ENCODE results near the gene ZNF281.

The ZNF281 gene

DNA sequence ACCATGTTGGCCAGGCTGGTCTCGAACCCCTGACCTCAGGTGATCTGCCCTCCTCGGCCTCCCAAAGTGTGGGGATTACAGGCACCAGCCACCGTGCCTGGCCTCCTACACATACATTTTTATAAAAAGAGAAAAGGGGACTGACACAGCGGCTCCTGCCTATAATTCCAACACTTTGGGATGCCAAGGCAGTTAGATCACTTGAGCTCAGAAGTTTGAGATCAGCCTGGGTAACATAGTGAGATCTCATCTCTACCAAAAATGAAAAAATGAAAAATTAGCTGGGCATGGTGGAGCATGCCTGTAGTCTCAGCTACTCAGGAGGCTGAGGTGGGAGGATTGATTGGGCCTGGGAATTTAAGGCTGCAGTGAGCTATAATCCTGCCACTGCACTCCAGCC lies 23.4 kb downstream of the ZNF281 start:
- no peak for DNase-seq (ENCODE audit: low spot score)

DNA sequence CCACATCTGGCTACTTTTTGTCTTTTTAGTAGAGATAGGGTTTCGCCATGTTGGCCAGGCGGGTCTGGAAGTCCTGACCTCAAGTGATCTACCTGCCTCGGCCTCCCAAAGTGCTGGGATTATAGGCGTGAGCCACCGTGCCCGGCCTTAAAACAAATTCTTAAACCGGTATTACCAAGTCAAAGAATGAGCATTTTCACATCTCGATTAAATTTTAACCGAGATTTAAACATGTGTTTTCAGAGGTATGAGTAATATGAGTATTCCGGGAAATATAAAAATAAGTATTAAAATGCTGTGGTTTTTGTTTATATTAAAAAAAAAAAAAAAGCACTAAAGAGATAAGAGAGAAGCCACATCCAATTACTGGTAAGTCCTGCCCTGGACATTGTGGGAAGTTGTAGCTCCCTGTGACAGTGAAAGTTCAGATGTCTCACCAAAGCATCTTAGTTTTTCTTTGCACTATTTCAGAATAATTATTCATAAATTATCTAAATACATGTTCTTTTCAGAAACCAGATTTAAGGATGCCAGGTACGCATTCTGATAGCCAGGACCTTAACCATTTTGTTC lies 24.9 kb downstream of the ZNF281 start:
- DNase-seq (ENCODE audit: low spot score): no peak

DNA sequence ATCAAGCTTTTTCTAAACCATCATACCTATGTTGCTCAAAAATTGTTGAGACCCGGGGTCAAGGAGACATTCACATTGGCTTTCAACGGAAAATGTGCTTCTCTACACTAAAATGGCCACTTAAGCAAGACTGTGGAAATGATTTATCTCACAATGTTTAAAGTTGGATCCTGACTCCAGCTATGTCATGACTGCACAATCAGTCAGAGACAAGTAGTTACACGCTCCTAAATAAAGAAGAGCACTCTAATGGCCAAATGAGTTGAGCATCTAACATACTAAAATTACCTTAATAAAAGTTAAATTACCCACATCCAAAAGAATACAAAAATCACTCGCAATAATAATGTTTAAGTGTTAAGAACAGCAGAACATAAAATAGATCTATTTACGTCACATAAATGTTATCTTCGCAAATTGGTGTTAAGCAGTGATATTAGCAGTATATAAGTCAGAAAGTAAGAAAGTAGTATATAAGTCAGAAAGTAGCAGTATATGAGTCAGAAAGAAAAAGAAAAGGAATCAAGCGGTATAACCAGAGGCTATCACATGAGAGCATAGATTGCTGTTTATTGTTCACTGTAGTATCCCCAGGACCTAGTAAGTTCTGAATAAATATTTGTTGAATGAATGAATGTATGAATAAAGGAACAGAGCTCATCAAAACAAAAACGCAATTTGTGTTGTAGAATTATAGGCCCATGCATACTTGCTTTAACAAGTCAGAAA lies 28.4 kb downstream of the ZNF281 start:
- no peak for DNase-seq (ENCODE audit: low spot score)

DNA sequence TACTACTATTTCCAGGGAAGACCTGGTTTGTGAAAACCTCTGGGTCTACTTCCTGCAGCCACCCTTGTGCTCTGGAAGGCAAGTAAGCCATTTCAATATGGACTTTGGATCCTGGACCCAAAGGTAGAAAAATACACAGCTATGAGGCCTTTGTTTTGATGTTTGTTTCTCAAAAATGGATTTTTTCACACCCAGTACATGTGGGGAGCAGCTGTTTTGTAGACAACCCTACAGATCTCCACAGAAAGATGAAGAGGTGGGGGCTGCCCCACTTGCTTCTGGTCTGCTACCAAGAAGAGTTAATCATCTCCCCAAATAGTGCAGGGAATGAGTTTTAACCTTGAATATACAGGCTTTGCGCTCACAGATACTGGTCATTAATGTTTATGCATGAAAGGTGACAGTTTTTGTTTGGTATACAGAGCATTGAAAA lies 29.2 kb downstream of the ZNF281 start:
- DNase-seq (ENCODE audit: low spot score): no peak

DNA sequence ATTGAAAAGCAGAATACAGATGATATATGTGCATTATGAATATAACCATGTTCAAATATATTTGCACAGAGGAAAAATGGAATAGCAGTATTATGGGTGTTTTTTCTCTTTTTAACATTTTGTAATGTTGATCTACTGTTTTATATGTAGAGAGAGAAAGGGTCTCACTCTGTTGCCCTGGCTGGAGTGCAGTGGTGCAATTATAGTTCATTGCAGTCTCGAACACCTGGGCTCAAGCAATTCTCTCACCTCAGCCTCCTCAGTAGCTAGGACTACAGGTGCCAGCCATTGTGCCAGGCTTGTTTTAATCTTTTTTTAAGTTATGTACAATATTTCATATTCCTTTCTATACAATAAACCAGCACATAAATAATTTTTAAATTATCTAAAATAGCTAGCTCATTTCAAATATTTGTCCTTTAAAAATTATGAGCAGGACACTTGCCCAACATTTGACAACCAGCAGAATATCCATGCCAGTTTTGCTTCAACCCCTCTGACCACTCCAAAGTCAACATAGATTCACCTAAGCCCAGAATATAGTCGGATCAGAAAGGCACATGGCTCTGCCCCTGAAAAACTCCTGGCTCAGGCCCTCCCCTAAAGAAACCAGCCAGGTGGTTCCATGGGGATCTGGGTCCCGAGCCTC lies 29.8 kb downstream of the ZNF281 start:
- DNase-seq (ENCODE audit: low spot score): no peak

DNA sequence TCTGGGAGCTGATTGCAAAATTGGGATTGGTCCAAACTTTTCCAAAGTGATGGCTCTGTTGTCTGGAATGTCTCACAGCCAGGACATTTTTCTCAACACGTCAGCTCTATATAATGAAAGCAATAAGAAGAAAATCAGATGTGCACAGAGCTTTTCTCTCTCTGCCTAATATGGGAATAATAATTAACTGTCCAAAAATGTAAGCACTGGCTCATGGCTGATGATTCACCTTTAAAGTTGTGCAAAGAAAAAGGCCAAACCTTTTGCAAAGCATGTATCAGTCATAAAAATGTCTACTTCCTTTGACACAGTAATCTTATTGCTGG lies 30.4 kb downstream of the ZNF281 start:
- no peak for DNase-seq (ENCODE audit: low spot score)

DNA sequence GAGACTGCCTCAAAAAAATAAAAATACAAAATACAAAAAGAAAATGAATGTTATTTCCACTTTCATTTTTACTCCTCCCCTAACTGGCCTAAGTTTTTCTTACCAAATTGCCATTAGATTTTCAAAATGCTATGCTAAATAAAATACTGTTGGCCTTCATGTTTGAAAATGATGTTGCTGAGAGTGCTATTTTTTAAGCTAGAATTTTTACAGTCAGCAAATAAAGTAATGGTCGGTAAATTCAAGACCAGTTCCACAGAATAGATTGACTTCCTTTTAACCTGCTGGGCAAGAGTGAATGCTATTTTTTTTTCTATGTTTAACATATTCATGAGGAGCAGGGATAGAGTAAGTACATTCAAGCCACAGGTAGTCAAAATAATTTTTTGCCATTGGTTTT lies 31.7 kb downstream of the ZNF281 start:
- no peak for DNase-seq (ENCODE audit: low spot score)

DNA sequence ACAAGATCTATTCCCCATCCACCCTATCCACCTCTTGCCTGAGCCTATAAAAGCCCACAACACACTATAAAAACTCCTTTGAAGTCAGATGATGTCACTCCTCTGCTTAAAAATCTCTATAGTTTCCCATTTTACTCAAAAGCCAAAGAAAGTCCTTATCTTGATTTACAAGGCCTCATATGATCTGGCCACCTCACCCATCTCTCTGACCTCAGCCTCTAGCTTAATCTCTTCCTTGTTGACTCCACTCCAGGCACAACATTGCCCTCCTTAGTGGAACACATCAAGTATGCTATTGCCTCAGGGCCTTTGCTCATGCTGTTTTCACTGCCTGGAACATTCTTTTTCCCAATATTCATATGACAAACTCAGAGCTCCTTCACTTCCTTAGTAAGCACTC lies 33.3 kb downstream of the ZNF281 start:
- DNase-seq (ENCODE audit: low spot score): no peak

DNA sequence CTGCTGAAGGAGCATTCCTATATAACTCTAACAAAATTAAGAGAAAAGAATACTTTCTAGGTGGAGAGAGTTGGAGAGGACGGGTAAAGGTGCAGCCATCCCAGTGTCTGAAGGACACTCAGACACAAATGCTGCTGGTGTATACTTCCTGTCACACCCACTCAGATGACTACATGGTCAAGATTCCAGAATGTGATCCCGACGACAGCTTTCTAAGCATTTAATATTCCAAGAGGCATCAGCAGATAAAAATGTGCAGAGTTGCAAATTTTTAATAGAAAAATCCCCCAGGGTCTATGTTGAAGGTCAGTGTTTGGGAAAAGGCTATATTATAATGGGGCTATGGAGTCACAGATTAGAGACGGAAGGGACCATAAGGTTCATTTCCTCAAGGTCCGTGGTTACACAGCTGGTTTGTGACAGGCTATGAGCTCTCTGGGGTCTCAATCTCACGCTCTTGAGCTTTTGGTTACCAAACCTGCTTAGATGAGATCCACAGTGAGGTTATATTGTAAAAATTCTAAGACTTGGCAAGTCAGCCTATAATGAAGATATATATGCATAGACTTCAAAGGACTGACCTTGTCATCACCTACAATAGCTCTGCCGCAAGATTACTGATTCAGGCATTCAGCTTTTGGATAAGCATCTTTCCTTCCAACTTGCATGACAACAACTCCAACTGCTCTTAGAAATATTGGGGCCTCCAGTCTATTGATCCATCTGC lies 35.1 kb downstream of the ZNF281 start:
- DNase-seq (ENCODE audit: low spot score): peak; percentile 41

DNA sequence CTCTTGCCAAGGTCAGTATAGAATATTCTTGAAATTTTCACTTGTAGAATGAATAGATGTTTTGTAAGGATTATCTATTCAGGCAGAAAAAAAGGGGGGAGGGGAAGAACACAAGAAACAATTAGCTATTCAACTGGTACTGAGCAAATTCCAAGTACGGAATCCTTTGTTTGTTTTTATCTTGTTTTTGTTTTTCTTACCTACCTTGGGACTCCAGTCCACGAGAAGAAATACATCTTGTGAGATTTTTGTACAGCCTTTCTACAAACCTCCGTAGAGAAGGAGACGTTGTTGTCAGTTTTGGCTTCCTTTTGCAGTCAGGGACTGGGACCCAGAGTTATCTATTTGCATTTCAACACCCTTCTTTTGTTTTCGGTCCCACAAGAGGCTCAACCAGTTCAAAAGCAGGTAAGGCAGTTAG lies 36.0 kb downstream of the ZNF281 start:
- DNase-seq (ENCODE audit: low spot score): no peak

DNA sequence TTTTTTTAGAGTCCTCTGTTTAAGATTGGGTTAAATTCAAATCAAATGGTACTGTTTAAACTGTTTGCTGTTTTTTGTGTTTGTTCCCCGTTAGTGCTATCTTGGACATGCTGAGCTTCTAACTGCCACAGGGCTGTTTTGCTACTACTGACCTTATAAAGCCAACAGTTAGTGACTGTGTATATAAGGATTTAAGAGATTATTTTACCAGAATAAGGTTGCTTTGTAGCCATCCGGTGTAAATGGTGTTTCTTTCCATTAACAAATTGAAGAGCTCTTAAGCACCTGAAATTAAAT lies 37.0 kb downstream of the ZNF281 start:
- no peak for DNase-seq (ENCODE audit: low spot score)

DNA sequence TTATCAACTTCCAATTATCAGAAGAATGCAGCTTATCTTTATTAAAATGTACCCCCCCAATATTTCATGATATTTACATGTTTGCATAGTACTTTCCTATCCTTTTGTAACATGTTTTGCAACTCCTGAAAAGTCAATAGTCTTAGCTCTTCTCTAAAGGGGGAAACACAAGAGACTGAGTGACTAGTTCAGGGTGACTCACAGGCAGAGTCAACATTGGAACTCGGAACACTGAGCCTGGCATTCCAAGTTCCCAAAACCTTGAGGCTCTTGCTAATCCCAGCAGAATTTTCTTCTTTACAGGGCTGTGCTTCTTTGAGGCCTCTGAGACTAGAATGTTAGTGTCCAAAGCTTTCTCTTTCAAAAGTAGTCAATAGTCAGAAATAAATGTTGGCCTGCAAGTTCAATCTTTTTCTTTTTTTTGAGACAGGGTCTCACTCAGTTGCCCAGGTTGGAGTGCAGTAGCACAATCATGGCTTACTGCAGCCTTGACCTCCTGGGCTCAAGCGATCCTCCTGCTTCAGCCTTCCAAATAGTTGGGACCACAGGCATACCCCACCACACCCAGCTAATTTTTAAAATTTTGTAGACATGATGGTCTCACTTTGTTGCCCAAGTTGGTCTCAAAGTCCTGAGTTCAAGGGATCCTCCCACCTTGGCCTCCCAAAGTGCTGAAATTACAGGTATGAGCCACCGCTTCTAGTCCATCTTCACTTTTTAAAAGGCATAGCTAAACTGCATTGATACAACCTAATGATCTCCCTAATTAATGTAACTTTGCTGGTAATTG lies 37.5 kb downstream of the ZNF281 start:
- DNase-seq (ENCODE audit: low spot score): no peak

DNA sequence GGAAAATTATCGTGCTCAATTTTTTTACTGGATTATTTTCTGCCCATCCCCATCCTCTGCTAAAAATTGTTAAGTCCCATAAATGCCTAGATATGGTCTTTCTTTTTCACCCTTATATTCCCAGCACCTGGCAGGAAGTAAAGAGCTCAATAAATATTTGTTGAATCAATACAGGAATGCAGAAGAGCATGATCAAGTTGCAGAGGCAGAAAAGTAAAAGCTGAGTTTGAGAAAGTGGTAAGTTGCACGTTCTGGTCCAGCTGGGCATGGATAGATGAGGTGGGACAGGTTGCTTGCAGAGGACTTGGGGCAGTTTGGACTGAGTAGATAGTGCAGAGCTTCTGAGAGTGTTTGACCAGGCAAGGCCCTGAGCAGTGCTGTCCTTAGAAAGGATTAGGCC lies 40.1 kb downstream of the ZNF281 start:
- no peak for DNase-seq (ENCODE audit: low spot score)

DNA sequence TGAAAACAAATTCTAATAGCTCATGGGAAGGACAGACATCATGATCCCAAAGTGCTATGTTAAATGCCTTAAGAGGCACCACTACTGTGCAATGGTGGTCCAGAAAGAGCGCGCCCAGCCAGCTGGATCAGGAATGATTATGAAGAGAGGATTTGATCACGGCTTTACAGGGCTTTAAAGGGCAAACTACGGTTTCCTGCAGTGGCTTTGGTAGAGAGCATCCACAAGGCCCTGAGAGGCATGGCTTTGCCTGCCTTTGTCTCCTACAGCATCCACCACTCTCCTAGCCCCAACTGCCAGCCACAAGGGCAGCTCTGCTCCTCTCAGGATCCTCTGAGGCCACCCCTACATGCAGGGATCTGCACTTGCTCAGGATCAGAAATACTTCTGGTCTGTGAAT lies 40.7 kb downstream of the ZNF281 start:
- no peak for DNase-seq (ENCODE audit: low spot score)

DNA sequence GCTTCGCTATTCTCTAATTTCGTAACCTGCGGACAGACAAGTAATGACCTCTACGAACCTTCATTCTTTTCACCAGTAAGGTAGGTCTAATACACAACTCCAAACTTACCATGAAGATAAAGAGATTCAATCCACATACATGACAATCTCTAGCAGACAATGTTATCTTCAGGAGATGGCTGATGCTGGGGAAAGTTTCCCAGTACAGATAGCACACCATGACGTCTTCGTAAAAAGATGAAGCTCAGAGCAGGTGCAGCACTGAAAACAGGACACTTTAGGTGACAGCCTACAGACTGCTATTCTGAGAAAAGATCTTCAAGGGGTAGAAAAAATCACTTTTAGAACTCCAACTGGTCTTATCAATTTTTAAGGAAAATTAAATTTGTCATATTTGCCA lies 41.3 kb downstream of the ZNF281 start:
- no peak for DNase-seq (ENCODE audit: low spot score)

DNA sequence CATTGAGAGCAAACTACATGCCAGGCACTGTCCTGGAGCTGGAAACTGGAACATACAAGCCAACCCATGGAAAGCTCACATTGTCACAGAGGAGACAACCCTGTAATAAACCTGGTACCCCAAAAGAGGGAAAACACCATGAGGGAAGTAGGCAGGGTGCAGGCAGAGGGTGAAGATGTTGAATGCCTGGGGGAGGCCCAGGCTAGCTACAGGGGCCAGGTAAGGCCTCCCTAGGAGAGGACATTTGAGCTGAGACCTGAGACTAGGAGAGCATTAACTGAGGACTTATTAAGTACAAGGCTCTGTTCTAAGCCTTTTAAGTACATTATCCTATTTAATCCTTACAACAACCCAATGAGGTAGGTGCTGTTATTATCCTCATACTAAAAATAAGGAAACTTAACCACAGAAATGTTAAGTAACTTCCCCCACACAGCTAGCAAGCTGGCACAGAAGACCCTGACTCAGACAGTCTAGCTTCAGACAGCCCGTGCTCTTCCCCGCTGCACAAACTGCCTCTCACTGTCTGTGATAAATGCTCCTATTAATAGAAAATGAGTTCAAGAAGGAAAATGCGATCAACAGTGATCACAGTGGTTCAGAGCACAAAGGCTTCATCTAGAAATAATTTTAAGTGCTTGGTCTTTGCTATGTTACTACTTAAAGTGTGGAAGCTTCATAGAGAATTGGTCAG lies 41.8 kb downstream of the ZNF281 start:
- no peak for DNase-seq (ENCODE audit: low spot score)

DNA sequence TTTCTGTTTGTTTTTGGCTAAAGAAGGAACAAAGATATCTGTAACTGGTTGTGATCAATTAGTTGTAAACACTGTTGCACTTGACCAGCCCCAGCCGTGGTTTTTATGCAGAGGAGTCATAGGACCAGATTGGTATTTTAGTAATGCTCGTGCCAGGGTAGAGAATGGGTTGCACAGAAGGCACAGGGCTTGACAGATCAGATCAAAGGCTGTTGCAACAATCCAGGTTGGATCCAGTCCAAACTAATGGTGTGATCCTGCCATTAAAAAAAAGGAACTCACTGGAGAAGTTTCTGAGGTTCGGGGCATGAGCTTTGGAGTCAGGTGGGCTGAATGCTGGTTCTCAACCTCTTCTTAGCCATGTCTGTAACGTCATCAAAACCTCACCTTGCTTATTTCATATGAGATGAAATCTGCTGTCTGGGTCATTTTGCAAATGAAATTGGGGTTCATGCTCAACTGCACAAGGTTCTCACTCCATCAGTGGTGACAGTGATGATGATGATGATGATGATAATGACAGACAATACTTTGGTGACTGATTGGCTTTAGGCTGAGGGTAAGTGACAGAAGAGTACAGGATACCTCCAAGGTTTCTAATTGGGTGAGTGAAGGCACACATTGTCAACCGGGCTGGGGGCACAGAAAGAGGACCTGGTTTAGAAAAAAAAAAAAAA lies 43.1 kb downstream of the ZNF281 start:
- no peak for DNase-seq (ENCODE audit: low spot score)

DNA sequence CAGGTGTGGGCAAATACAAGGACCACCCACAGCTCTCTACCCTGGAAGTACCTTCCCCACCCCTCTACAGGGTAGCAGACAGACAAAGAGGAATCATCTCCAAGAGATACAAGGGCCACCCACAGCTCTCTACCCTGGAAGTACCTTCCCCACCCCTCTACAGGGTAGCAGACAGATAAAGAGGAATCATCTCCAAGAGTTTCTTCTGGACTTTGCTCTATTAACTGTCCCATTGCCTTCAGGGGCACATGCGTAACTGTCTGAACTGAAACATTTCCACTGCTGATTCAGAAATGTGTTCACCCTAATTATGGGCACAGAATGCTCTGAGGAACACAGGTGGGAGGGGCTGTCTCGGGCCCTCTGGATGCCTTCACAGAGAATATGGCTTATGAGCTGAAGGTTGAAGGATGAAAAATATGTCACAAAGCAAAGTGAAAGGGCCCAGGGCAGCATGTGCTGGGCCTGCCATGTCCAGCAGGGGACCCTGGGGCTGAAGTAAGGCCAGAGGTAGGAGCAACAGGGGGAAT lies 43.9 kb downstream of the ZNF281 start:
- DNase-seq (ENCODE audit: low spot score): no peak

DNA sequence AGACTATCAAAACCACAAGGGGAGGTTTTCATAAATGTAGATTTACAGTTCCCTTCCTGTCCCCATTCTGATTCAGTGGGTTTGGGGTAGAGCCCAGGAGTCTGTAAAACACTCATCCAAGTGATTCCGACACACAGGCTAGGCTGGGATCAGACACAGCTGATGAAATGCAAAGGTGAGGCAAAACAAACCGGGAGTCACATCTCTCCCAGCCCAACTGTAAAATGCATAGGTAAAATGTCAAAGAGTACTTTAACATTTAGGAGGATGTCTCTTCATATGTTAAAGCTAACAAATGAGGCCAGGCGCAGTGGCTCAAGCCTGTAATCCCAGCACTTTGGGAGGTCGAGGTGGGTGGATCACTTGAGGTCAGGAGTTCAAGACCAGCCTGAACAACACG lies 45.0 kb downstream of the ZNF281 start:
- no peak for DNase-seq (ENCODE audit: low spot score)

DNA sequence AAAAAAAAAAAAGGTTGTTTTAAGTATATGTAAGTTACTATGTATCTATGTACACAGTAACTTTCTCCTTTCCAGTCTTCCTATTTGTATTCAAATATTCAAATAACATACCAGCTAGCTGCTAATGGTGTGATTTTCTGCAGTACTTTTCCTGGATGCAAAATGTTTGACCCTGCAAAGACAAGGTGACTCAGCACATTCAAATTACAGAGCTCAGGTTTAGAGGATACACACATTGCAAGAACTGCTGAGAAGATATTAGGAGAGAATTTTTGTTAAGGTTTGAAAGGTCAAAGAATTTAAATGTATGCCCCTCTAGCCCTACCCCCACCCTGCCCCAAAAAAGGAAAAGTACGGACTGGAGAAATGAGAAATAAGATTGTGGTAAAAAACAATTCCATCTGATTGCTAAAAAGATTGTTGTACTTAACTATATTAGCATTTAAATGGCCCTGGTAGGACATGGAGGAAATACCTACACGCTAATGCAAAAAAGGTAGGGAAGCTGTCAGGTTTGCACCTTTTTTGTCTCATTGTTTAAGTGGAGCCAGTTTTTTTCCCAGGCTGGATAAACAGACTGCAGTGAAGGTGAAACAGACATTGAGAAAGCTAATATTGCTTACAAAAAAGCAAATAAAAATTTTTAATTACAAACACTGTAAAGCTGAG lies 45.6 kb downstream of the ZNF281 start:
- no peak for DNase-seq (ENCODE audit: low spot score)
